IPS-20b (cell line): ENCODE measurements around the gene ZNF613.

ENCODE experiments used
- H3K27ac ChIP-seq: one replicate; pipeline ENCODE4 v1.5.1; 2013; ENCODE audit warnings: low read length
- H3K27me3 ChIP-seq: 2 replicates; pipeline ENCODE4 v1.6.1; 2013; ENCODE audit warnings: mild to moderate bottlenecking, low read length, inconsistent platforms; ENCODE audit not compliant: insufficient read depth
- H3K36me3 ChIP-seq: 2 replicates; pipeline ENCODE4 v1.6.1; 2013; ENCODE audit warnings: low read depth, mild to moderate bottlenecking, inconsistent platforms, low read length, moderate library complexity; ENCODE audit not compliant: insufficient read depth
- H3K4me1 ChIP-seq: 2 replicates; pipeline ENCODE4 v1.6.1; 2013; ENCODE audit warnings: mild to moderate bottlenecking, control low read depth, inconsistent platforms, low read length, moderate library complexity; ENCODE audit not compliant: insufficient read depth
- H3K4me3 ChIP-seq: 2 replicates; pipeline ENCODE4 v1.5.1; 2013; ENCODE audit warnings: mild to moderate bottlenecking, low read length, inconsistent platforms
- H3K9ac ChIP-seq: 2 replicates; pipeline ENCODE4 v1.6.1; 2013; ENCODE audit warnings: low read depth, mild to moderate bottlenecking, inconsistent platforms, low read length, moderate library complexity
- H3K9me3 ChIP-seq: 2 replicates; pipeline ENCODE4 v1.6.1; 2013; ENCODE audit warnings: mild to moderate bottlenecking, low read depth, low read length, inconsistent platforms; ENCODE audit not compliant: insufficient read depth

ZNF613 gene

DNA sequence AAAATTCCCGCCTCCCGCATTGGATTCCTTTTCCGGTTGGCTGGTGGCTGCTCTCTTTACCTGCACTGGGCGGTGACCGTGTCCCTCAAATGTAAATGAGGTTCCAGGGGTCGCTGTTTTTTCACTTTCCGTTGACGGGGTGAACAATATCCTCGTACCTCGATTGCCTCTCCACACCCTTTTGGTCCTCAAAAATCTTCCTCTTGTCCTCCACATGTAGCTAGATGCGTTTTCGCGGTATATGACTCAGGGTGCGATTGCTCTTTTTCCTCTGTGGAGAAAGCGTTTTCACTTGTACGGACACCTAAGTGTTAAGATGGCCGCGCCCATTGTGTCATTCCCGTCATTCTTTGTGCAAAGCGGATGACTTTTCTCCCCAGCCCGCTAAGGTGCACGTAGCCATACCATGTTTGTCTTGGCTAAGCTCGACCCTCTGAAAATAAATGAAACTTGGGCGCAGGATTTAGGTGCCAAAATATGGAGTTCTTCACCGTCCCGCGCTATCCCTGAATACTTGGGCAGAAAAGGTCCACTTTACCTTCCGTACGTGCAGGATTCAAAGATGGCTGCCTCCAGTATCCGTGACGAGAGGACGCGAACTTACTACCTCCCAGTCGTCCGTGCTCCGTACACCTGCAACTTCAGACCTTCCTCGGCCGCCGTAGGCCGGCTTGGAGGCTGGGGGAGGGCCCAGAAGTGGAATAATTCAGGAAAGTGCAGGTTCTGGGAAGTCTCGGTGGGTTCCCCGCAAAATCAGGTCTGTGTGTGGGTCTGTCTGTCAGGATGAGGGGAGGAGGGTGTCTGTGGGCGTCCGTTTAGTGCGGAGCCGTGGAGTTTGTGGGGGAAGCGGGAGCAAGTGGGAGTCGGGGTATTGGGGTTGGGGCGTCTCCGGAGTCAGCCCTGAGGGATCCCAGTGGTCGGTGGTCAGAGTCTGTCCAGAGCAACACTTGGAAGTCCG is at the start of gene ZNF613:
ZNF613 (plus strand) TSS at position 689 of the 958 bp plus-strand sequence. CDS start 8,749 bp downstream, outside the sequence.
- no peaks in the 10 kb centered on the region for H3K4me1 ChIP-seq
- H3K4me3 ChIP-seq = peak within 1 kb of the TSS; percentile 87
- peaks cover 33% of the 10 kb centered on the region for H3K9me3 ChIP-seq
- H3K27ac ChIP-seq = peak within 1 kb of the TSS; percentile 97
- H3K36me3 ChIP-seq = peaks cover 28% of the 10 kb centered on the region
- no peaks in the 10 kb centered on the region for H3K27me3 ChIP-seq
- peak within 1 kb of the TSS; percentile 97 for H3K9ac ChIP-seq

DNA sequence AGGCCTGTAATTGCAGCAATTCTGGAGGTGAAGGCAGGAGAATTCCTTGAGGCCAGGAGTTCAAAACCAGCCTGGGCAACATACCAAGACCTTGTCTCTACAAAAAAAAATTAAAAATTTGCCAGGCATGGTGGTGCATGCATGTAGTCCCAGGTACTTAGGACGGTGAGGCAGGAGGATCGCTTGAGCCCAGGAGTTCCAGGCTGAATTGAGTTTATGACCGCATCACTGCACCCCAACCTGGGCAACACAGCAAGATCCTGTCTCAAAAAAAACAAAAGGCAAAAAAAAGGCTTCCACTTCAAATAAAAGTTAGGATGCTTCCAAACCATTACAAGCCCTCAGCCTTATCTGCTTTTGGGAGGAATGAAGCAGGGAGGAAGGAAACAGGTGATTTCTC is 44.8 kb upstream of the ZNF613 start:
- Histone ChIP-seq H3K27ac (no peak overlapping the region), H3K4me3 (no peak overlapping the region), H3K36me3 (peaks cover 66% of the 10 kb centered on the region), H3K27me3 (no peaks in the 10 kb centered on the region), H3K4me1 (no peaks in the 10 kb centered on the region), H3K9me3 (peaks cover 34% of the 10 kb centered on the region), H3K9ac (no peak overlapping the region)

DNA sequence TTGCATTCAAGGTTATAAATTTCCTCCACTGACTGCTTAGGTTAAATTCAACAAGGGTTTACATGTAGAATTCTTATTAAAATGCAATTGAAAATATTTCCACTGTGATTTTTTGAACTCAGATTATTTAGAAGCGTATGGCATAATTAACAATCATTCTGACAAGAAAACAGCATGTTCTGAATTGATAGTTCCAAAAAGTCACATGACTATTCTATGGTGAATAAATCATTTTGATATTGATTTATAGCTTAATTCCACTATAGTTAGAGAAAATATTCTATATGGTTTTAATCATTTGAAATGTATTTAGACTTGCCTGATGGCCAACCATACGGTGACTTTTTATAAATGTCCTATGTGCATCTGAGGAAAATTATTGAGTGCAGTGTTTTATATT is 42.6 kb upstream of the ZNF613 start:
- H3K27me3 ChIP-seq = no peaks in the 10 kb centered on the region
- H3K4me1 ChIP-seq = no peaks in the 10 kb centered on the region
- no peak overlapping the region for H3K4me3 ChIP-seq
- H3K9ac ChIP-seq = no peak overlapping the region
- no peak overlapping the region for H3K27ac ChIP-seq
- peaks cover 58% of the 10 kb centered on the region for H3K36me3 ChIP-seq
- H3K9me3 ChIP-seq = peaks cover 25% of the 10 kb centered on the region

DNA sequence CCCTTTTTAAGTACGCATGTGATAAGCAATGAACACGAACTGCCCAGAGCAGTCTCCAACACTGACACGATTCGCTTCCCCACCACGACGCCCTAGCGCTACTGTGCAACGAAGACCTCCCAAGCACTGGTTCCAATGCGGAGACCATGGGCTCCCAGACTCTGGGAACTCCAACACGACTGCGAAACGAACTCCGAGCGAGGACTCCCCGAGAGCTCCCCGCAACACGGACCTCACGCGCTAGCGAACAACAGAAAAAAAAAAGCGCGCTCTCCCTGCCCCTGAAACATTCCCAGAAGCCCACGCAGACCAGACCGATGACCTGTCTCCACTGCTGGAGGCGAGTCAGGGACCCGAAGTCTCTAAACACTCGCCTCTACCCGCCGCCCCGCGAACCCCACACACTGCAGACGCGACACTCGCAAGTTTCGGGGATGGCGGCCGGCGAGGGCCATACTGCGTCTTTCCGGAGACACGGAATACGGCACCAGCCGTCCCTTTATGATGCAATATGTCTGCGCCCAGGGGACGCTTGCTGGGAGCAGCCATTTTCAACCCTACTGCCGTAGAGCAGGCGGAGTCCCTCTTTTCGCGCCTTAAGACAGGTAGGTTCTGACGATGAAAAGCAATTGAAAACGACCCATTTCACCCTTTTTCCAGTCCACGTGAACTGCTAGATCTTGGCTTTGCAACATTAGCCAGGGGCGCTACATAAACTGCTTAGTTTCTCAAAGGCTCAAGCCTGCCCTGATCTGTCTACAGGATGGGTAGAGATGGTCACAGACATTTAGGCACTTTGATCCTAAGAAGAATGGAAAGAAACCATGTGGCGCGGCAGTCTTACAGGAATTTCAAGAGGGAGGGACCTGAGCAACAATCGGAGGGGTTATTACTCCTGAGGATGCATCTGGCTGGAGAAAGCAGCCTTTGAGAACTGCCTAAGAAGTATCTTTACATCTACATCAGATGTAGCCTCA is 39.5 kb upstream of the ZNF613 start, which contains the start of gene ZNF577:
ZNF577 (minus strand) TSS at position 430 of the 977 bp plus-strand sequence. CDS start 7,569 bp downstream, outside the sequence.
- Histone ChIP-seq H3K27ac (peak within 1 kb of the TSS; percentile 69), H3K27me3 (no peaks in the 10 kb centered on the region), H3K9me3 (peaks cover 46% of the 10 kb centered on the region), H3K9ac (peak within 1 kb of the TSS; percentile 91), H3K4me3 (peak within 1 kb of the TSS; percentile 84), H3K36me3 (peaks cover 60% of the 10 kb centered on the region), H3K4me1 (no peaks in the 10 kb centered on the region)

DNA sequence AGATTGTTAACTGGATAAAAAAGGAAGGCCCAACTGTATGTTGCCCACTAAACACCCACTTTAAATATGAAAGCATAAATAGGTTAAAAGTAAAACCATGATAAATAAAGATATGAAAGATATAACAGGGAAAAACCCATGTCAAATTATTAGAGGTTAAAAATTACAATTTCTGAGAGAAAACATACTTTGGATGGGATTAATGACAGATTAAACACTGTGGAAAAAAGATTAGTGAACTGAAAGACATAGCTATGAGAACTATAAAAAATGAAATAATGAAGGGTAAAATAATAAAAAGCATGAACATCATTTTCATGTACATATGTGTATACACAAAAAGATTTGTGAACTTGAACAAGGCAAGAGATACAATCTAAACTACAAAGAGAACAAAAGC is 37.3 kb upstream of the ZNF613 start:
- Histone ChIP-seq H3K27ac (no peak overlapping the region), H3K4me3 (no peak overlapping the region), H3K4me1 (no peaks in the 10 kb centered on the region), H3K27me3 (no peaks in the 10 kb centered on the region), H3K36me3 (peaks cover 79% of the 10 kb centered on the region), H3K9ac (no peak overlapping the region), H3K9me3 (peaks cover 67% of the 10 kb centered on the region)

DNA sequence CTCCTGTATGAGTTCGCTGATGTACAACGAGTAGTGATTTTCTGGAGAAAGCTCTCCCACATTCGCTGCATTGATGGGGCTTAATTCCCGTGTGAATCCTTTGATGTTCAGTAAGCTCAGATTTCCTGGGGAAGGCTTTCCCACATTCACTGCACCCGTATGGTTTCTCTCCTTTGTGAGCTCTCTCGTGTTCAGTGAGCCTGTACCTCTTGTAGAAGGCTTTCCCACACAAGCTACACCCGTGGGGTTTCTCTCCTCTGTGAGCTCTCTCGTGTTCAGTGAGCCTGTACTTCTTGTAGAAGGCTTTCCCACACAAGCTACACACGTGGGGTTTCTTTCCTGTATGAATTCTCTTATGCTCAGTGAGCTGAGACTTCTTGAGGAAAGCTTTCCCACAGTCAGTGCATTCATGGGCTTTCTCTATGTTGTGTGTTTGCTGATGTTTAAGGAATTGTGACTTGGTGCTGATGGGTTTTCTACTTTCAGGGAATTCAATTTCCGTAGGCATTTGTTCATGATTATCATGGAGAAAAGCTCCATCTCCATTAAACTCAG is 36.0 kb upstream of the ZNF613 start:
- no peaks in the 10 kb centered on the region for H3K4me1 ChIP-seq
- H3K9ac ChIP-seq = no peak overlapping the region
- H3K9me3 ChIP-seq = peaks cover 72% of the 10 kb centered on the region
- H3K4me3 ChIP-seq = peak overlapping the region; percentile 10; the same call in 1 of the 2 replicates
- no peak overlapping the region for H3K27ac ChIP-seq
- peaks cover 80% of the 10 kb centered on the region for H3K36me3 ChIP-seq
- no peaks in the 10 kb centered on the region for H3K27me3 ChIP-seq

DNA sequence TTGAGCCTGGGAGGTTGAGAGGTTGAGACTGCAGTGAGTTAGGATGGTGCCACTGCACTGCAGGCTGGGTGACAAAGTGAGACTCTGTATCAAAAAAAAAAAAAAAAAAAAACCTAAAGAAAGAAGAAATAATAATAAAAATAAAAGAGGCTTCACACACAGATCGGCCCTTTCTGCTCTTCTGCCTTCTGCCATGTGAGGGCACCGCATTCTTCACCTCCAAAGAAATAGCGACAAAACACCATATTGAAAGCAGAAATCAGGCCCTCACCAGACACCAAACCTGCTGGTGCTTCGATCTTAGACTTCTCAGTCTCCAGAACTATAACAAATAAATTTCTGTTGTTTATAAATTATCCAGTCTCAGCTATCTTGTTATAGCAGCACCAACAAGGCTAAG is 25.4 kb upstream of the ZNF613 start:
- no peaks in the 10 kb centered on the region for H3K27me3 ChIP-seq
- H3K27ac ChIP-seq = no peak overlapping the region
- peaks cover 64% of the 10 kb centered on the region for H3K36me3 ChIP-seq
- H3K9me3 ChIP-seq = peaks cover 62% of the 10 kb centered on the region
- peak overlapping the region; percentile 93 for H3K4me3 ChIP-seq
- peak overlapping the region; percentile 98; the same call in 1 of the 2 replicates for H3K9ac ChIP-seq
- peaks cover 10% of the 10 kb centered on the region for H3K4me1 ChIP-seq

DNA sequence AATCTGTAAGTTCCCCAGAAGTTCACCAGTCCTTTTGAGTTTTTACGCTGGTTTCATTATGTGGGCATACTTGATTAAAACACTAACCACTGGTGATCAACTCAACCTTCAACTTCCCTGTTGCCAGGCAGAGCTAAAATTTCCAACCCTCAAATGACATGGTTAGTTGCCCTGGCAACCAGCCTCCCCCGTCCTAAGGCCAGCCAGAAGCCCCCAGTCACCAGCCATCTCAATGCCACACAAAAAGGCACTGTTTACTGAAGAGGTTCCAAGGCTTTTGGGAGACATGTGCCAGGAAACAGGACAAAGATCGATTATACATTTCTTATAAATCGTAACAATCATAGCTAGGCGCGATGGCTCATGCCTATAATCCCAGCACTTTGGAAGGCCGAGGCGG is 24.1 kb upstream of the ZNF613 start:
- Histone ChIP-seq H3K9me3 (peaks cover 53% of the 10 kb centered on the region), H3K27ac (peak overlapping the region; percentile 85), H3K4me3 (peak overlapping the region; percentile 93), H3K9ac (peak overlapping the region; percentile 98; the same call in 1 of the 2 replicates), H3K27me3 (no peaks in the 10 kb centered on the region), H3K4me1 (peaks cover 16% of the 10 kb centered on the region), H3K36me3 (peaks cover 51% of the 10 kb centered on the region)

DNA sequence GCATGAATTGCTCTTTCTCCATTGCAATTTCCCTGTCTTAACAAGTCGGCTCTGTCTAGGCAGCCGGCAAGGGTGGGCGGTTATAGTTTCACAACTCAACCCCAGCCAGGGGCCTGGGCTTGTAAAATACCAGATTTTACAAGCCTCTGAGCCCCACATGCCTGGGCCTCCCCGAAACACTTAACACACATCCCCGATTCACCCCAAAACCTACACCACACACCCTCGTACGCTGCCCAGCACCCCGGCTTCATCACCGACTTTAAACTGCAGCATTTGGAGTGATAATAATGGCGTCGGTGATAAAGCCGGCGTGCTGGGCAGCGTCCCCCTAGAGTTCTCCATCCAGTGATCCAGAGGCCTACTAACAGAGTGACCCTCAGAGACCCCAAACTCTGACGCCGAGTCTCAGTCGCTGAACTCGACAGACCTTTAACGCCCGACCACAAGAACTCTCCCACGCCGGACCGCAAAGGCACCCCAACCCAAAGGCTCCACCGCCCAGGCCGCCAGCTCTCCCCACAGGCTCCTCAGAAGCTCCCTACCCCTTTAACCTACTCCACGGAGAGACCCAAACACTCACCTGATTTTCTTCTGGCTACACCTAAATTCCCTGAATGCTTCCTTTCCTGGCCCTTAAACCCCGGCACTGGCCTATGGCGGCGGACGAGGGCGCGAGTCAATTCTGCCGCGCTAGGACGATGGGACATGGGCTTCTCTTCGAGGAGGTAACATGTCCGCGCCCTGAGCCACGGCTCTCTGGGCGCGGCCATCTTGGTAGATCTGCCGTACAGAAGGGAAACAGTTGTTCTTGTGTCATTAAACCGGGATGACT is 22.7 kb upstream of the ZNF613 start, which contains the start of gene ZNF649:
ZNF649 (minus strand) TSS at position 687 of the 835 bp plus-strand sequence. CDS start 4,910 bp downstream, outside the sequence.
- peak within 1 kb of the TSS; percentile 98 for H3K9ac ChIP-seq

DNA sequence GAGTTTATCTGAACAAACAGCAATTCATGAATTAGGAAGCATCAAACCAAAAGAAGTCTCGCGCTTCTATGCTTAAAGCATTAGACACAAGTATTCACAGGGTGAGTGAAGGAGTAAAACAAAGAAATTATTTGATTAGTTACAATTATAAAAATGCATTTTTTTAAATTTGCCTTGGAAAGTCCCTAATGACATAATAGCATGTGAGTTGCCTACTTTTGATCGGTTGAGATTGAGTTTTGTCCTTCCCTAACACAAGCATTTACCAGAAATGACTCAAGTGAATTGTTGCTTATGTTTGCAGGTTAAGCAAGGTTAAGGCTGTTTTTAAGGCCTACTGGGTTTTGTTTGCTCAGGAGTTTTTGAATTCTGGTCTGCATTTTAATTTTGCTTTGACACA is 22.1 kb upstream of the ZNF613 start:
- Histone ChIP-seq H3K4me3 (peak overlapping the region; percentile 93), H3K9me3 (peaks cover 39% of the 10 kb centered on the region), H3K27me3 (no peaks in the 10 kb centered on the region), H3K4me1 (peaks cover 21% of the 10 kb centered on the region), H3K27ac (peak overlapping the region; percentile 97), H3K36me3 (peaks cover 31% of the 10 kb centered on the region), H3K9ac (peak overlapping the region; percentile 98)

More for the DNA sequence above, 22.7 kb upstream of the ZNF613 start, which contains the start of gene ZNF649:
- Histone ChIP-seq H3K27ac (peak within 1 kb of the TSS; percentile 97), H3K4me1 (peaks cover 21% of the 10 kb centered on the region), H3K27me3 (no peaks in the 10 kb centered on the region), H3K9me3 (peaks cover 40% of the 10 kb centered on the region), H3K36me3 (peaks cover 38% of the 10 kb centered on the region), H3K4me3 (peak within 1 kb of the TSS; percentile 93)
